CD4-positive, CD25-positive, alpha-beta regulatory T cell (primary cell): ENCODE data around the gene BDP1. TPM values are rescaled to one million over a fixed set of nuclear protein-coding genes. Genes with fewer than 3 reads are reported as not detected.
A peak's percentile ranks its signal among the peaks of the same experiment; 100 is the strongest.
"Not testable (repeated sequence)": the region's sequence is repeated elsewhere in the genome, so short reads cannot be mapped to it uniquely, and the experiment has no call there.

Source experiments
- ATAC-seq, 2 donors: fragments of 150-1000 bp; cut with Tn5 transposase; one replicate each; pipeline ENCODE4 v1.10.0; 2021; ENCODE audit warnings: low read depth in 2 of 2, moderate number of reproducible peaks in 2 of 2, moderate library complexity in 1 of 2
- DNase-seq, 3 donors: peaks; one replicate each; pipeline versions ENCODE4 v3.0.0 to v3.0.0-alpha.2; 2012 to 2022; ENCODE audit warnings: mixed read lengths in 1 of 3
- H3K27ac ChIP-seq: one replicate; pipeline ENCODE4 v1.7.0; 2013; ENCODE audit warnings: mild to moderate bottlenecking, low read length; ENCODE audit not compliant: insufficient read depth, poor library complexity, severe bottlenecking
- H3K27me3 ChIP-seq: one replicate; pipeline ENCODE4 v1.7.0; 2013; ENCODE audit warnings: low read length; ENCODE audit not compliant: control insufficient read depth, insufficient read depth
- H3K36me3 ChIP-seq: one replicate; pipeline ENCODE4 v1.7.0; 2013; ENCODE audit warnings: mild to moderate bottlenecking, low read length, moderate library complexity; ENCODE audit not compliant: control insufficient read depth, insufficient read depth
- H3K4me1 ChIP-seq: 2 replicates; pipeline ENCODE4 v1.7.0; 2013; ENCODE audit warnings: mild to moderate bottlenecking, low read length; ENCODE audit not compliant: insufficient read depth, control insufficient read depth, poor library complexity, severe bottlenecking
- H3K4me3 ChIP-seq: one replicate; pipeline ENCODE4 v1.7.0; 2013; ENCODE audit warnings: low read depth, mild to moderate bottlenecking, low read length, moderate library complexity
- H3K9me3 ChIP-seq, 2 experiments: 1 replicate in 1 of 2; 2 replicates in 1 of 2; pipeline ENCODE4 v1.7.0; 2013; ENCODE audit warnings: low read length in 2 of 2, mild to moderate bottlenecking in 1 of 2, moderate library complexity in 1 of 2; ENCODE audit not compliant: control insufficient read depth in 2 of 2
- H3K27ac Mint-ChIP-seq, 3 donors: one replicate each; pipeline ENCODE4 v1.8.0; 2020 to 2022; ENCODE audit warnings: mild to moderate bottlenecking in 3 of 3, mixed read lengths in 3 of 3, moderate library complexity in 2 of 3
- H3K27me3 Mint-ChIP-seq: one replicate; pipeline ENCODE4 v1.8.0; 2022; ENCODE audit warnings: mild to moderate bottlenecking, mixed read lengths
- H3K36me3 Mint-ChIP-seq: one replicate; pipeline ENCODE4 v1.8.0; 2020; ENCODE audit warnings: mixed read lengths
- H3K4me1 Mint-ChIP-seq, 4 donors: one replicate each; pipeline ENCODE4 v1.8.0; 2020 to 2022; ENCODE audit warnings: mixed read lengths in 4 of 4, mild to moderate bottlenecking in 1 of 4
- H3K4me3 Mint-ChIP-seq, 4 donors: one replicate each; pipeline ENCODE4 v1.8.0; 2020 to 2022; ENCODE audit warnings: mild to moderate bottlenecking in 4 of 4, mixed read lengths in 4 of 4, moderate library complexity in 3 of 4
- H3K9me3 Mint-ChIP-seq, 7 donors: one replicate each; pipeline ENCODE4 v1.8.0; 2020 to 2022; ENCODE audit warnings: mixed read lengths in 7 of 7, mild to moderate bottlenecking in 3 of 7, moderate library complexity in 2 of 7
- polyA plus RNA-seq, 4 donors: library from polyadenylated mRNA; unstranded; fragments of 300-500 nt; fragmentation: Illumina TruSeq; gene quantifications; one replicate each; pipeline ENCODE4 v1.2.3, GENCODE V29; 2021
- total RNA-seq: library from RNA; stranded (reverse); gene quantifications from one replicate; pipeline ENCODE4 v1.2.3, GENCODE V29; 2022

Gene BDP1
- total and polyA plus RNA-seq, 5 donors from 2014 or later: 5.8 to 39.3 (median 6.2) TPM

DNA sequence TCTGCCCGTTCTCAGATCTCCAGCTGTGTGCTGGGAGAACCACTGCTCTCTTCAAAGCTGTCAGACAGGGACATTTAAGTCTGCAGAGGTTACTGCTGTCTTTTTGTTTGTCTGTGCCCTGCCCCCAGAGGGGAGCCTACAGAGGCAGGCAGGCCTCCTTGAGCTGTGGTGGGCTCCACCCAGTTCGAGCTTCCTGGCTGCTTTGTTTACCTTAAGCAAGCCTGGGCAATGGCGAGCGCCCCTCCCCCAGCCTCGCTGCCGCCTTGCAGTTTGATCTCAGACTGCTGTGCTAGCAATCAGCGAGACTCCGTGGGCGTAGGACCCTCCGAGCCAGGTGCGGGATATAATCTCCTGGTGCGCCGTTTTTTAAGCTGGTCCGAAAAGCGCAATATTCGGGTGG, 154.5 kb downstream of the BDP1 start:
- H3K27ac ChIP-seq, H3K27me3 ChIP-seq, H3K27me3 Mint-ChIP-seq, H3K9me3 Mint-ChIP-seq, H3K4me1 ChIP-seq, H3K9me3 ChIP-seq, ATAC-seq, H3K4me3 Mint-ChIP-seq, H3K4me3 ChIP-seq: not testable (repeated sequence)
- peaks cover 16% of the 10 kb centered on the region for H3K36me3 ChIP-seq
- Mint-ChIP-seq H3K27ac (peak overlapping the region in 1 of 3 donors; percentile 73), H3K4me1 (peaks cover 4 to 17% (median 7%) of the 10 kb centered on the region in 4 donors), H3K36me3 (peaks cover 16% of the 10 kb centered on the region)
- peak in 2 of 3 donors; percentile 8 to 70 for DNase-seq

DNA sequence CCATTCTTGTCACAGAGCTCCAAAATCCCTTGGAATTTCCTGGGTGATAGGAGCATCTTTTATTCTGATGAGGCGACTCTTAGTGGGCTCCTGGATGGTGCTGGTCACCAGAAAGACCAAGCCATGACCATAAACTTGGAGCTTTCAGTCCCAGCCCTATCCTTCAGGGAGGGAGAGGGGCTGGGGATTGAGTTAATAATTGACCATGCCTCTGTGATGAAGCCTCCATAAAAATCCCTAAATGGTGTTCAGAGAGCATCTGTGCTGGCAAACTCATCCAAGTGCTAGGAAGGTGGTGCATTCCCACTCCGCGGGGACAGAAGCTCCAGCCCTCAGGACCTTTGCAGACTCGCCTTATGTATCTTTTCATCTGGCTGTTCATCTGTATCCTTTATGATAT, 160.4 kb downstream of the BDP1 start:
- Mint-ChIP-seq H3K36me3 (peaks cover 48% of the 10 kb centered on the region), H3K27me3 (no peaks in the 10 kb centered on the region), H3K4me3 (no peak overlapping the region), H3K27ac (peak overlapping the region in 1 of 3 donors; percentile 68), H3K4me1 (peaks cover 12 to 37% (median 19%) of the 10 kb centered on the region in 4 donors), H3K9me3 (peaks cover 0 to 2% (median 0%) of the 10 kb centered on the region in 7 donors)
- ATAC-seq (no peak), DNase-seq (no peak)
- Histone ChIP-seq H3K4me3 (no peak overlapping the region), H3K27me3 (no peaks in the 10 kb centered on the region), H3K9me3 (no peaks in the 10 kb centered on the region), H3K36me3 (peaks cover 34% of the 10 kb centered on the region), H3K27ac (no peak overlapping the region), H3K4me1 (peaks cover 3% of the 10 kb centered on the region)

Other genes starting within 250 kb of the BDP1 start
- gene MCCC2, start 131.7 kb downstream of the BDP1 start, total RNA-seq: 30.9 TPM
- gene MCCC2, start 131.7 kb downstream of the BDP1 start, polyA plus RNA-seq: 10 to 100 TPM; 26.7 to 45.8 (median 30.7) TPM